Measurements from ENCODE around the gene TMEM190.

Gene TMEM190

GRCh38 chr19:55424518-55424917 lies 47.9 kb downstream of the TMEM190 start:
- H3K9me3 Mint-ChIP-seq: no peaks in the 10 kb centered on the region
- peaks cover 19% of the 10 kb centered on the region for H3K27me3 Mint-ChIP-seq
- H3K4me1 Mint-ChIP-seq: no peaks in the 10 kb centered on the region
- no peak for ATAC-seq (ENCODE audit: low read depth)
- H3K4me3 Mint-ChIP-seq: no peak overlapping the region
- H3K27ac Mint-ChIP-seq: no peak overlapping the region
- DNase-seq (ENCODE audit: low spot score in 2 of 2): no peak
- peaks cover 2% of the 10 kb centered on the region for H3K36me3 Mint-ChIP-seq

- H3K27ac Mint-ChIP-seq: no peak overlapping the region
- H3K4me1 Mint-ChIP-seq: no peaks in the 10 kb centered on the region
- no peak overlapping the region for H3K4me3 Mint-ChIP-seq
- no peaks in the 10 kb centered on the region for H3K9me3 Mint-ChIP-seq
- H3K27me3 Mint-ChIP-seq: peaks cover 28% of the 10 kb centered on the region
- ATAC-seq (ENCODE audit: low read depth) (no peak), DNase-seq (ENCODE audit: low spot score in 2 of 2) (no peak)
- peaks cover 2% of the 10 kb centered on the region for H3K36me3 Mint-ChIP-seq
These were observed 49.4 kb downstream of the TMEM190 start for GRCh38 chr19:55426042-55426441.
